Vagina (tissue), 2 donors: Measurements from ENCODE around the gene DEAF1.

Experiments
- POLR2A ChIP-seq, 2 donors: fragments of 450-650 bp; IDR thresholded peaks; one replicate each; pipeline ENCODE4 v1.6.1; 2017; ENCODE audit warnings: antibody characterized with exemption in 2 of 2, mild to moderate bottlenecking in 2 of 2, moderate library complexity in 2 of 2
- POLR2AphosphoS5 ChIP-seq, 2 donors: sonication (generic); formaldehyde crosslinking; IDR thresholded peaks; one replicate each; pipeline ENCODE4 v1.9.0; 2017; ENCODE audit warnings: antibody characterized with exemption in 2 of 2, mild to moderate bottlenecking in 2 of 2, low read depth in 1 of 2; ENCODE audit not compliant: insufficient read depth in 1 of 2
- TF ChIP-seq, protein P1 (sequence below), 3 experiments: fragments of 450-650 bp in 2 of 3; fragments of 200-600 bp in 1 of 3; sonication (generic) in 1 of 3; IDR thresholded peaks; one replicate each; pipeline ENCODE4 v1.5.1; 2017 to 2019; ENCODE audit warnings: antibody characterized with exemption in 3 of 3, mild to moderate bottlenecking in 2 of 3, moderate library complexity in 2 of 3

DNA sequence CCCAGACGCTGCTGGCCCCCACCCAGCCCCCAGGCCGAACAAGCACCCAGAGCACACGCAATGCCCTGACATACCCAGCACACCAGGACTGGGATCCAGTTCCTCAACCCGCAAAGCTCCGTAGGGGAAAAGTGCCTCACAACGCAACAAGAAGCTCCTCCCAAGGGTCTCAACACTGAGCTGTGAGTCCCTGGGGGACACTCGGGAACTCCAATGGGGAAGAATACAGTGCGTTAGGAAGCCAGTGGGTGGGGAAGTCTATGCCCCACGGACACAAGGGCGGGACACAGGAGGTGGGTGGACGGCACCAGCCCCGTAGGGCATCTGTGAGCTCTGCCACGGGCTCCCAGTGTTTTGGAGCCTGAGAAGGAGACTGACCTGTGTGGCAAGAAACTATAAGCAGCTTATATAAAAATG is 1.6 kb downstream of the DEAF1 start:
- TF ChIP-seq, protein P1, sequence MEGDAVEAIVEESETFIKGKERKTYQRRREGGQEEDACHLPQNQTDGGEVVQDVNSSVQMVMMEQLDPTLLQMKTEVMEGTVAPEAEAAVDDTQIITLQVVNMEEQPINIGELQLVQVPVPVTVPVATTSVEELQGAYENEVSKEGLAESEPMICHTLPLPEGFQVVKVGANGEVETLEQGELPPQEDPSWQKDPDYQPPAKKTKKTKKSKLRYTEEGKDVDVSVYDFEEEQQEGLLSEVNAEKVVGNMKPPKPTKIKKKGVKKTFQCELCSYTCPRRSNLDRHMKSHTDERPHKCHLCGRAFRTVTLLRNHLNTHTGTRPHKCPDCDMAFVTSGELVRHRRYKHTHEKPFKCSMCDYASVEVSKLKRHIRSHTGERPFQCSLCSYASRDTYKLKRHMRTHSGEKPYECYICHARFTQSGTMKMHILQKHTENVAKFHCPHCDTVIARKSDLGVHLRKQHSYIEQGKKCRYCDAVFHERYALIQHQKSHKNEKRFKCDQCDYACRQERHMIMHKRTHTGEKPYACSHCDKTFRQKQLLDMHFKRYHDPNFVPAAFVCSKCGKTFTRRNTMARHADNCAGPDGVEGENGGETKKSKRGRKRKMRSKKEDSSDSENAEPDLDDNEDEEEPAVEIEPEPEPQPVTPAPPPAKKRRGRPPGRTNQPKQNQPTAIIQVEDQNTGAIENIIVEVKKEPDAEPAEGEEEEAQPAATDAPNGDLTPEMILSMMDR (IDR thresholded peaks at IDR 0.05) = no peak
- TF ChIP-seq POLR2AphosphoS5 (IDR thresholded peaks at IDR 0.05; ENCODE audit: insufficient read depth in 1 of 2, low read depth in 1 of 2) = no peak
- no peak for TF ChIP-seq POLR2A (IDR thresholded peaks at IDR 0.05)
